HUDEP-2 (cell line): Measurements from ENCODE around the gene UBQLN4.
"Not testable (repeated sequence)": the region's sequence is repeated elsewhere in the genome, so short reads cannot be mapped to it uniquely, and the experiment has no call there.

Experiments
- DNase-seq, 76 experiments: peaks; one replicate each; lab custom pipeline; 2025; ENCODE audit not compliant: unreplicated experiment in 76 of 76; lab: John Stamatoyannopoulos, UW

Gene UBQLN4

GRCh38 chr1:156081180-156081916 is 27.8 kb upstream of the UBQLN4 start:
- DNase-seq, result no peak

- DNase-seq, result no peak
Observed at GRCh38 chr1:156080863-156081179, 27.2 kb upstream of the UBQLN4 start.

- no peak for DNase-seq
Observed at GRCh38 chr1:156080241-156080862, 26.8 kb upstream of the UBQLN4 start.

- no peak for DNase-seq
Observed at GRCh38 chr1:156079762-156080161, 26.2 kb upstream of the UBQLN4 start.

GRCh38 chr1:156078728-156079127 is 25.1 kb upstream of the UBQLN4 start:
- no peak for DNase-seq

- DNase-seq, result no peak
Observed at GRCh38 chr1:156077430-156077760, 23.8 kb upstream of the UBQLN4 start.

- no peak for DNase-seq
Observed at GRCh38 chr1:156076609-156077429, 23.2 kb upstream of the UBQLN4 start.

- DNase-seq, result no peak
Observed at GRCh38 chr1:156075775-156076204, 22.2 kb upstream of the UBQLN4 start.

- no peak for DNase-seq
Observed at GRCh38 chr1:156075162-156075561, 21.6 kb upstream of the UBQLN4 start.

GRCh38 chr1:156074661-156075060 is 21.1 kb upstream of the UBQLN4 start:
- DNase-seq, result no peak

- DNase-seq, result no peak
Observed at GRCh38 chr1:156073740-156074139, 20.1 kb upstream of the UBQLN4 start.

- no peak for DNase-seq
Observed at GRCh38 chr1:156073110-156073687, 19.6 kb upstream of the UBQLN4 start.

- DNase-seq, result no peak
Observed at GRCh38 chr1:156072251-156072650, 18.7 kb upstream of the UBQLN4 start.

GRCh38 chr1:156071332-156071816 is 17.8 kb upstream of the UBQLN4 start:
- DNase-seq, result not testable (repeated sequence)

- DNase-seq, result no peak
Observed at GRCh38 chr1:156070548-156070947, 16.9 kb upstream of the UBQLN4 start.

GRCh38 chr1:156069490-156070455 is 16.2 kb upstream of the UBQLN4 start:
- DNase-seq, result no peak

GRCh38 chr1:156067262-156067661 is 13.7 kb upstream of the UBQLN4 start:
- DNase-seq, result no peak

- no peak for DNase-seq
Observed at GRCh38 chr1:156065871-156066270, 12.3 kb upstream of the UBQLN4 start.

GRCh38 chr1:156065212-156065611 is 11.6 kb upstream of the UBQLN4 start:
- no peak for DNase-seq

- no peak for DNase-seq
Observed at GRCh38 chr1:156064615-156065014, 11.0 kb upstream of the UBQLN4 start.
